T follicular helper cell (primary cell): ENCODE measurements around the gene ACTN1.
"Not testable (repeated sequence)": the region's sequence is repeated elsewhere in the genome, so short reads cannot be mapped to it uniquely, and the experiment has no call there.

Experiments
- DNase-seq: peaks from one replicate; pipeline ENCODE4 v3.0.0-alpha.2; 2020; ENCODE audit warnings: low read depth

The ACTN1 gene

GRCh38 chr14:68862954-68863594, 116.0 kb downstream of the ACTN1 start:
- DNase-seq, result peak; percentile 50

DNA sequence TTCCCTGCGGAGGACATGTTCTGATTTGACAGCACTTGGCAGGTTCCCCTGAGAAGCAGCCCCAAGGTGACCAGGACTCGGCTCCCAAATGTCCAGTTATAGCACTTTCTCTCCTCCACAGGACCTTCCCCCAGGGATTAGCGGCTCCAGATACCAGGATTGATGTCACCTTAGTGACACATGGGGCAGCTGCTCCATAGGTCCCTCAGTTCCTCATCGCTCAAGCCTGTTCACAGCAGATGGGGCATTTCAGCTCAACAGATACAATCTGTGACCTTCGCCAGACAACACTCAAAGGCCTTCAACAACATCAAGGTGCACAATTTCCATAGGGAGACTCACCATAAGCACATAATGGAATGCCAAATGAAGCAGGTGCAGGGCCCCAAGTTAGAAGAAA, 118.3 kb downstream of the ACTN1 start:
- no peak for DNase-seq

- DNase-seq, result no peak
Measured at GRCh38 chr14:68857516-68858070, 121.5 kb downstream of the ACTN1 start.

GRCh38 chr14:68856572-68856971, 122.5 kb downstream of the ACTN1 start:
- DNase-seq, result no peak

GRCh38 chr14:68854421-68854820, 124.7 kb downstream of the ACTN1 start:
- no peak for DNase-seq

- no peak for DNase-seq
Measured at GRCh38 chr14:68853749-68854148, 125.4 kb downstream of the ACTN1 start.

DNA sequence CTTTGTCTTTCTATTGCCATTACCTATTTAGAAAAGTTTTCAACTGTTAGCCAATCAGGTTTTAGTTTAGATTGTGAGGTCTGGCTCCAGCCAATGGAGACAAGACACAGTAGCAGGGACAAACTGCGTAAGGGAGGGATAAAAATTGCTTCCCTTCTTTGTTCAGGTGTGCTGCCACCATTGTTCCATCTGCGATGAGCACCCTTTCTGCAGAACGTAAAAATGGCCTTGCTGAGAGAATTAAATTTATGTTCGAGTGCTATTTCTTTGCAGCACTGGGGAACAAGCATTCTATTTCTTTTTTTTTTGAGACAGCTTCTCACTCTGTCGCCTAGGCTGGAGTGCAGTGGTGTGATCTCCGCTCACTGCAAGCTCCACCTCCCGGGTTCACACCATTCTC, 126.6 kb downstream of the ACTN1 start:
- DNase-seq, result not testable (repeated sequence)

DNA sequence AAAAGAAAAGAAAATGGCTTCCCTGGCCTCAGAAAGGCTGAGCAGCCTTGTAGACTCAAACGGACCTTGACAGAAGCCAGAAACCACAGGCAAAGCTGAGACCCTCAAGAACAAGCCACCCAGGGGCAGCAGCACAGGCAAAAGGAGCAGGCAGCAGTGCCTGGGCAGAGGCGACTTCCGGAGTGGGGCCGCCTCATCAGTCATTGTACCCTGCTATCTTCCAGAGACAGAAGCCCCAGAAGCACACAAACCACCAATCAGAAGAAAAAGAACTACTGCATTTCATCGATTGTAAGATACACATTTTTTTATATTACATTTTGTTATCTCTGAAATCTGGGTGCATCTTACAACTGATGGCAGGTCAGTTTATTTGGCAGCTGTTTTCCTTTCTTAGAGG, 128.0 kb downstream of the ACTN1 start:
- DNase-seq, result no peak

DNA sequence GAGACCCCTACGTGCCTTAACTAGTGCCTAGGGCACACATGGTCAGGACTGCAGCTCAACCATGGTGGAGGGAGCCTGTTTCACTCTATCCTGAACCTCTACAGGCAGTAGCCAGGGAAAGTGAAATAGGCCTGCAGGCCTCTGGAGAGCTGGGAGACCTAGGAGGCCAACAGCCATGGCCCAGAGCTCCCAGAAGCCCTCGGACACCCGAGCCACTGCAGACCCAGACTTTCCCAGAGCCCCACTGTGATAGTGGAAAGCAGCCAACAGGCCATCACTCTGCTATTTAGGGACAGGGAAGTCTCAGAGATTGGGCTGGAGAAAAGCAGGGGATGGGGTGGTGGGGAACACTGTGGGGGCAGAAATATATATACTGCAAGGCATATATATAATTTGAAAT, 129.7 kb downstream of the ACTN1 start:
- no peak for DNase-seq

GRCh38 chr14:68848253-68848652, 130.8 kb downstream of the ACTN1 start:
- DNase-seq, result no peak

DNA sequence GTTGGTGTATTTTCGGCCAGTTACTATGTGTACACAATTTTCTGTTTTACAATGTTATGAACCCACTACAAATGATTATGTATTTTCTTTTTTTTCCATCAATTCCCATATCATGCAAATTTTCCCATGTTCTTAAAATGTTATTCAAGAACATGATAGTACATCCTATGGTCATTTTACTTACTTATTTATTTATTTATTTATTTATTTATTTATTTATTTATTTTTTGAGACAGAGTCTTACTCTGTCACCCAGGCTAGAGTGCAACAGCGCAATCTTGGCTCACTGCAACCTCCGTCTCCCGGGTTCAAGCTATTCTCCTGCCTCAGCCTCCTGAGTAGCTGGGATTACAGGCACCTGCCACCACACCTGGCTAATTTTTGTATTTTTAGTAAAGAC, 131.5 kb downstream of the ACTN1 start:
- not testable (repeated sequence) for DNase-seq

GRCh38 chr14:68846466-68846865, 132.6 kb downstream of the ACTN1 start:
- DNase-seq, result no peak

- no peak for DNase-seq
Measured at GRCh38 chr14:68844210-68844545, 134.9 kb downstream of the ACTN1 start.

DNA sequence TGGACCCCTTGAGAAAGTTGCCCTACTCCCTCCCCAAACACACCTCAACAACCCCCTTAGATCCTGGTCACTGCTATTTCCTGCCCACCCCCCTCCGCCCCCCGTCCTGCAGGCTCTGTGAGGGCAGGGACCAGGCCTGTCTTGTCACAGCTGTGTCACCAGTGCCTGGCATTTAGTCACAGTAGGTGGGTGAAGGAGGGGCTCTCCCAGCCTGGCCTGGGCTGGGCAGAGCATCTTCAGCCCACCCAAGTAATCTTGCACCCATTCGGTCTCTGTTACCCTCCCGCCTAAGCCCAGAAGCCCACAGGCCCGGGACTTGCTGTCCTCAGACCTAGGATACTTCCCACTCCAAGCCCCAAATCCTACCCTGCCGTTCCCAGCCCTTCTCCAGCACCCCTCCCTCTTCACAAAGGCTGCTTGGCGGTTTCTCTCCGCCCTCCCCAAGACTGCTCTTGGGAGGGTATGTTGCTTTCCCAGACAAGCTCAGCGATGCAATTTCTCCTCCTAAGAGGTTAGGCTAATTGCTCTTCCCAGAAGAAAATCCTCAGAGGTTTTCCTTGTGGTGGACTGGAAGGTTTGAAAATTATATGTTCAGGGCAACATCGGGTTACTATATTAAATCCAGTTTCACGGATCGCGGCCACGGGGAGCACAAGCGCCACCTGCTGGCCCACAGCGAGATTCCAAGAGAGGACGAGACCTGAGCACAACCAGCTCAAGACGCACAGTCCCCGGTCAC, 135.5 kb downstream of the ACTN1 start:
- DNase-seq, result peak; percentile 52

GRCh38 chr14:68842298-68842697, 136.8 kb downstream of the ACTN1 start:
- no peak for DNase-seq

- DNase-seq, result no peak
Measured at GRCh38 chr14:68841016-68841809, 137.9 kb downstream of the ACTN1 start.

GRCh38 chr14:68840454-68840853, 138.6 kb downstream of the ACTN1 start:
- DNase-seq, result no peak

DNA sequence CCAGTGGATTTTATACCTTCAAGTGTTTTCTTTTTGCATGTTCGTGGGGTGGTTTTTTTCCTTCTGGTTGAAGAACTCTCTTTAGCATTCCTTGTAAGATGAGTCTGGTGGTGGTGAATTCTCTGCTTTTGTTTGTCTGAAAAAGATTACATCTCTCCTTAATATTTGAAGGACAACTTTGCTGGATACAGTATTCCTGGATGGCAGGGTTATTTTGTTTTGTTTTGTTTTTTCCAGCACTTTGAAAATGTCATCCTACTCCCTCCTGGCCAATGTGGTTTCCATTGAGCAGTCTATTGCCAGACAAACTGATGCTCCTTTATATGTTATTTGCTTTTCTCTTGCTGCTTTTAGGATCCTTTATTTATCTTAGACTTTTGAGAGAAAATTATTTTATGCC, 143.0 kb downstream of the ACTN1 start:
- no peak for DNase-seq

DNA sequence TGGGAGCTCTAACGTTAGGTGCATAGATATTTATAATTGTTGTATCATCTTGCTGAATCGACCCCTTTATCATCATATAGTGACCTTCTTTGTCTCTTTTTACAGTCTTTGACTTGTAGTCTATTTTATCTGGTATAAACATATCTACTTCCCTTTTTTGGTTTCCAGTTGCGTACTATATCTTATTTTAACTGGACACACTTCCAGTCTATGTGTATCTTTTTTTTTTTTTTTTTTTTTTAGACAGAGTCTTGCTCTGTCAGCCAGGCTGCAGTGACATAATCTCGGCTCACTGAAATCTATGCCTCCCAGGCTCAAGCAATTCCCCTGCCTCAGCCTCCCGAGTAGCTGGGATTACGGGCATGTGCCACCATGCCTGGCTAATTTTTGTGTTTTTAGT, 144.3 kb downstream of the ACTN1 start:
- no peak for DNase-seq

DNA sequence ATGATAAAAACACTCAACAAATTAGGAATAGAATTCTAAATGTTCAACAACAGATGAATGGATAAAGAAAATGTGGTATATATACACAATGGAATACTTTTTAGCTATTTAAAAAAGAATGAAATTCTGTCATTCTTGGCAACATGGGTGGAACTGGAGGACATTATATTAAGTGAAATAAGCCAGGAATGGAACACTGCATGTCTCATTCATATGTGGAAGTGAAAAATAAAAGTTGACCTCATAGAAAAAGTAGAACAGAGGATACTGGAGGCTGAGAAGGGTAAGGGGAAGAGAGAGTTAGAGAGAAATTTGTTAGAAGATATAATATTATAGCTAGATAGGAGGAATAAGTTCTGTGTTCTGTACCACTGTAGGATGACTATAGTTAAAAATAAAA, 150.4 kb downstream of the ACTN1 start:
- DNase-seq, result no peak

DNA sequence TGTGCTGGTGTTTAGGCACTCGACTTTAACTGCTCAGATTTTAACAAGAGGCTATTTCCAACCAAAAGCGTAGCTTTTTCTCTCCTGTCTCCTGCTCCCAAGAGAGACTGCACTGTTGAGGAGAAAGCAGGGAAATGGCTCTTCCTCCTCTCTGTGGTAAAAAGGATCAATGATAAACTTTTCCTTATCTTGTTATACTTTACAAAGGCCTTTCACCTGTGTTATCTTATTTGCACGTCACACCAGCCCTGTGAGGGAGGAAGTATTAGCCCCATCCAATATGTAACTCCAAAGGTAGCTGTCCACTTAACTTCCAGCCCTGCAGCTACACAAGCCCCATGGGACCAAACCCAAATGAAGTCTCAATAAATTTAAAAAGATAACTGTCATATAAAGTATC, 153.4 kb downstream of the ACTN1 start:
- no peak for DNase-seq

GRCh38 chr14:68824517-68825347, 154.4 kb downstream of the ACTN1 start:
- no peak for DNase-seq
